ENCODE results near the gene MYOZ3. TPM values are rescaled to one million over a fixed set of nuclear protein-coding genes. Genes with fewer than 3 reads are reported as not detected.

MYOZ3 gene
- total RNA-seq, 1 experiment from 2014 or later, result not detected

- no peaks in the 10 kb centered on the region for H3K4me1 Mint-ChIP-seq (ENCODE audit: low read depth, unreplicated experiment)
- no peaks in the 10 kb centered on the region for H3K27me3 Mint-ChIP-seq (ENCODE audit: insufficient read depth, unreplicated experiment)
- ChIA-PET CTCF (no interaction called here), POLR2A (no interaction called here)
- Histone ChIP-seq H3K9me3 (no peaks in the 10 kb centered on the region), H3K4me3 (ENCODE audit: low read depth, low read length) (no peak overlapping the region), H3K4me1 (no peaks in the 10 kb centered on the region), H3K27me3 (replicated peaks; ENCODE audit: control insufficient read depth, insufficient read depth, low read length) (no peaks in the 10 kb centered on the region), H3K36me3 (ENCODE audit: control insufficient read depth, insufficient read depth, low read length) (no peaks in the 10 kb centered on the region)
- H3K36me3 Mint-ChIP-seq (ENCODE audit: insufficient read depth, unreplicated experiment), result no peaks in the 10 kb centered on the region
- TF ChIP-seq CTCF (IDR thresholded peaks at IDR 0.05; ENCODE audit: insufficient read depth in 1 of 2, low read depth in 1 of 2, low read length in 1 of 2, severe bottlenecking in 1 of 2, unreplicated experiment in 1 of 2), result no peak
- no peak for DNase-seq
- no peak overlapping the region for H3K27ac Mint-ChIP-seq (ENCODE audit: unreplicated experiment)
- BruUV-seq (replicated peaks), result no TSS peak
- H3K4me3 Mint-ChIP-seq (ENCODE audit: unreplicated experiment), result no peak overlapping the region
- H3K9me3 Mint-ChIP-seq (ENCODE audit: unreplicated experiment), result no peaks in the 10 kb centered on the region
- intact Hi-C loops (cut with micrococcal nuclease; ENCODE audit: unreplicated experiment), result no loop called here
These were observed 4.0 kb downstream of the MYOZ3 start for GRCh38 chr5:150665044-150665443.

- no peaks in the 10 kb centered on the region for H3K36me3 Mint-ChIP-seq (ENCODE audit: insufficient read depth, unreplicated experiment)
- Histone ChIP-seq H3K4me3 (ENCODE audit: low read depth, low read length) (no peak overlapping the region), H3K27me3 (replicated peaks; ENCODE audit: control insufficient read depth, insufficient read depth, low read length) (no peaks in the 10 kb centered on the region), H3K36me3 (ENCODE audit: control insufficient read depth, insufficient read depth, low read length) (no peaks in the 10 kb centered on the region), H3K9me3 (no peaks in the 10 kb centered on the region), H3K4me1 (no peaks in the 10 kb centered on the region)
- TF ChIP-seq CTCF (IDR thresholded peaks at IDR 0.05; ENCODE audit: insufficient read depth in 1 of 2, low read depth in 1 of 2, low read length in 1 of 2, severe bottlenecking in 1 of 2, unreplicated experiment in 1 of 2), result no peak
- H3K27ac Mint-ChIP-seq (ENCODE audit: unreplicated experiment), result no peak overlapping the region
- H3K27me3 Mint-ChIP-seq (ENCODE audit: insufficient read depth, unreplicated experiment), result no peaks in the 10 kb centered on the region
- POLR2A ChIA-PET, result no interaction called here
- intact Hi-C loops (cut with micrococcal nuclease; ENCODE audit: unreplicated experiment), result no loop called here
- no peak for DNase-seq
- no peak overlapping the region for H3K4me3 Mint-ChIP-seq (ENCODE audit: unreplicated experiment)
- no peaks in the 10 kb centered on the region for H3K4me1 Mint-ChIP-seq (ENCODE audit: low read depth, unreplicated experiment)
- CTCF ChIA-PET, result no interaction called here
- no TSS peak for BruUV-seq (replicated peaks)
- no peaks in the 10 kb centered on the region for H3K9me3 Mint-ChIP-seq (ENCODE audit: unreplicated experiment)
These were observed 9.4 kb downstream of the MYOZ3 start for GRCh38 chr5:150670275-150670947.

- Histone ChIP-seq H3K9me3 (no peaks in the 10 kb centered on the region), H3K4me3 (ENCODE audit: low read depth, low read length) (no peak overlapping the region), H3K4me1 (no peaks in the 10 kb centered on the region), H3K27me3 (replicated peaks; ENCODE audit: control insufficient read depth, insufficient read depth, low read length) (no peaks in the 10 kb centered on the region), H3K36me3 (ENCODE audit: control insufficient read depth, insufficient read depth, low read length) (no peaks in the 10 kb centered on the region)
- ChIA-PET POLR2A (no interaction called here), CTCF (no interaction called here)
- DNase-seq, result no peak
- Mint-ChIP-seq H3K27me3 (ENCODE audit: insufficient read depth, unreplicated experiment) (no peaks in the 10 kb centered on the region), H3K4me1 (ENCODE audit: low read depth, unreplicated experiment) (no peaks in the 10 kb centered on the region), H3K9me3 (ENCODE audit: unreplicated experiment) (no peaks in the 10 kb centered on the region), H3K27ac (ENCODE audit: unreplicated experiment) (no peak overlapping the region), H3K36me3 (ENCODE audit: insufficient read depth, unreplicated experiment) (no peaks in the 10 kb centered on the region), H3K4me3 (ENCODE audit: unreplicated experiment) (no peak overlapping the region)
- BruUV-seq (replicated peaks), result no TSS peak
- intact Hi-C loops (cut with micrococcal nuclease; ENCODE audit: unreplicated experiment), result no loop called here
- TF ChIP-seq CTCF (IDR thresholded peaks at IDR 0.05; ENCODE audit: insufficient read depth in 1 of 2, low read depth in 1 of 2, low read length in 1 of 2, severe bottlenecking in 1 of 2, unreplicated experiment in 1 of 2), result no peak
These were observed 9.9 kb downstream of the MYOZ3 start for GRCh38 chr5:150670948-150671310.

Data from Caco-2 (cell line).